GM21786 (cell line): ENCODE measurements around the gene OR4D2.

ENCODE experiments used
- ATAC-seq: cut with Tn5 transposase; IDR thresholded peaks from one replicate; pipeline ENCODE4 v1.9.1; 2021; ENCODE audit not compliant: unreplicated experiment

OR4D2 gene

GRCh38 chr17:58172369-58173071 lies 5.7 kb downstream of the OR4D2 start:
- ATAC-seq, result no peak

DNA sequence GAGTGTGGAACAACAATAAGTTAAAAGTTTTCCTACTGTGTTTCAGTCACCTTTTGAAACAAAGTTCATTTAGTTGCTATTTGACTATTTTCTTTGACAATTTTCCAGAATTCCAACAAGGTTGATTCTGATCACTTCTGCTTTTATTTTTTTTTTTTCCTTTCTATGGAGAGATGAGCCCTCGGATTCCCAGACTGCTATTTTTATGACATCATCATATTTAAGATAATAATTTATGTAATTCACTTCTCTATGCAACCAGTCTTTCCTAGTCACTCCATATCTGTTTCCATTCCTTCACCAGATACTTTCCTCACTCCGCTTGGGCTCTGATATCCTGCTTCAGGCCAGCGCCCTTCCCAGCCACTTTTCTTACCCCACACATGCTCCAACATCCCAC lies 8.1 kb downstream of the OR4D2 start:
- no peak for ATAC-seq

GRCh38 chr17:58176200-58176599 lies 9.4 kb downstream of the OR4D2 start:
- no peak for ATAC-seq

DNA sequence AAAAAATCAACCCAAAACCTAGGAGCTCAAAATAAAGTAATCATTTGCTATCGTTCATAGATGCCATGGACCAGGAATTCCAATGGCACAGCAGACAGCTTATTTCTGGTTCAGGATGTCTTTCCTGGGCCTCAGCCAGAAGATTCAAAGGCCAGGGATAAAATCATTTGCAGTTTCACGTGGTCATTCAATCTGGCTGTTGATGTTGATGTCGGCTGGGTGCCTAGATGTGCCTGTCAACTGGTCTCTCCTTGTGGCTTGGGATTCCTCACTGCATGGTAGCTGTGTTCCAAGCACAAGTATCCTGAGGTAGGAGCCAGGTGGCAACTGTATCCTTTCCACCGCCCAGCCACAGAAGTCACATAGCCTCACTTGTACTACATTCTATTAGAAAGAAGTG lies 15.0 kb downstream of the OR4D2 start:
- ATAC-seq, result no peak

GRCh38 chr17:58183514-58183913 lies 16.7 kb downstream of the OR4D2 start:
- ATAC-seq, result no peak

DNA sequence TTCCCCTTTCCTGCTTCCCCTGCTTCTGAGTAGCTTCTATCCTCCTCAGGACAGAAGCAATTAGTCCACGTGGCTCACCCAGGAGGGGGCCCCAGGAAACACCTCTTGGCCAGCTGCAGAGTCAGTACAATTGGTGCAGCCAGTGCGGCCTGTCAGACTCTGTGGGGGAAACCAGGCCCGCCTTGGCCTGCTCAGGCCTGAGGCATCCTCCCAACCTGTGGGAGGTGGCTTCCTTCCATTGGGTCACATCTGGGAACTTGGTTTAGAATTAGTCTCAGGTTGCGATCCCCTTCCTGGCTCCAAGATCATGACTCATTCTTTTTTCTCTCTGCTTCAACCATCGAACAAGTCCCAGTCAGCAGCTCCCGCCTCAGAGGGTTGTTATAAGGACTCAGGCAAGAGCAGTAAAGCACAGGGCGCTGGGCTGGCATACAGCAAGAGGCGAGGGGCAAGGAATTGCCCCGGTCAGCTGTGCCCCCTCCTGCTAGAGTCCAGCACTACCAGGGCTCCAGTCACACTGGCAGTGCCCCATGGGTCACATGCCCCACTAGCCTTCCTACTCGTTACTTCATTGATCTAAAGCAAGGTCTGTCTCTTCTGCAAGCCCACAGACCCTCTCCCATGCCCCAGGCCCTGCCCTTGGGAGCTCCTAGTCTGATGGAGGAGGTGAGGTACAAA lies 17.7 kb downstream of the OR4D2 start:
- ATAC-seq, result no peak

- ATAC-seq, result no peak
Measured at GRCh38 chr17:58184986-58185761, 18.4 kb downstream of the OR4D2 start.

GRCh38 chr17:58186591-58186990 lies 19.8 kb downstream of the OR4D2 start:
- ATAC-seq, result no peak

DNA sequence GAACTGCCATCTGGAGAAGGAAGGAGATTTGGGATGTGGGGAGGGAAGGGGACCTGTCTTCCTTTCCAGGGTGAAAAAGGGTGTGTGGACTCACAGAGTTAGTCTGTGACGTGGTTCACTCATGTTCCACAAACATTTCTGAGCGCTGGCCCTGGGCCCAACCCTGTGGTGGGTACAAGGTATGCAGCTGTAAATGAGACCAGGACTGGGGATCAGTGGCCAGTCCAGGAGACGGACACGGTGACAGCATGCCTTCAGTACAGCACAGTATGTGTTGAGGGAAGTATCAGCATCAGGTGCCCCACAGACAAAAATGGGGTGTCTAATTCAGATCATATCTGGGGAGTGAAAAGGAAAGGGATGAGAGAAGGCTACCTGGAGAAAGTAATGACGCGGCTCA lies 20.3 kb downstream of the OR4D2 start:
- no peak for ATAC-seq

- no peak for ATAC-seq
Measured at GRCh38 chr17:58187675-58188074, 20.9 kb downstream of the OR4D2 start.

GRCh38 chr17:58189436-58190146 lies 22.8 kb downstream of the OR4D2 start:
- ATAC-seq, result no peak

DNA sequence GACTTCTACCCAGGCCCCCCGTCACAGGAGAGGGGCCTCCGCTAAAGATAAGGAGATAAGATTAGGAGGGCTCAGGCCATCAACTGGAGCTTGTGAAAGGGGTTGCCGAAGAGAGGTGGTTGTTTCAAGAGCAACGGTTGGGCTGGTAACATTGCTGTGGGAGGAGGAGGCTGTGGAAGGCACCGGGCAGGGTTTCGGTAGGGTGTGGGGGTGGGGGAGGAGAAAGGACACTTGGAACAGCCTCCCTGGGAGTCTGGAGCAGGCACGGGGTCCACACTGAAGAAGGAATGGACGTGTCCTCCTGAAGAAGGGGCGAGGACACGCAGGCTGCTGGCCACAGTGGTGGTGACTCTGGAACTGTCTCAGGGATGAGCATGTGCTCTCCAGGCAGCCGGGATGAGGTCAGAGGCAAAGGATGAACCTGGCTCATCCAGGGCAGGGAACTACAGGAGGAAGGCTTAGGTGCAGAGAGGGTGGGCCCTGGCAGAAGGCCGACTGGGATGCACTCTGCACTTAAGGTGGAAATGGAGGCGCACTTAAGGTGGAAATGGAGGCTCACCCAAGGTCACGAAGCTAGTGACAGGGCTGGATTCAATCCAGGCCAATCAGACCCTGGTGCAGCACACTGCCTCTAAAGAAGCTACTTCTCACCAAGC lies 24.6 kb downstream of the OR4D2 start:
- ATAC-seq, result no peak

GRCh38 chr17:58192612-58193011 lies 25.8 kb downstream of the OR4D2 start, which contains the start of gene EPX:
Gene EPX, plus strand, starts transcription at chr17:58192726. Its CDS starts 121 bp downstream, at chr17:58192847.
- no peak for ATAC-seq

DNA sequence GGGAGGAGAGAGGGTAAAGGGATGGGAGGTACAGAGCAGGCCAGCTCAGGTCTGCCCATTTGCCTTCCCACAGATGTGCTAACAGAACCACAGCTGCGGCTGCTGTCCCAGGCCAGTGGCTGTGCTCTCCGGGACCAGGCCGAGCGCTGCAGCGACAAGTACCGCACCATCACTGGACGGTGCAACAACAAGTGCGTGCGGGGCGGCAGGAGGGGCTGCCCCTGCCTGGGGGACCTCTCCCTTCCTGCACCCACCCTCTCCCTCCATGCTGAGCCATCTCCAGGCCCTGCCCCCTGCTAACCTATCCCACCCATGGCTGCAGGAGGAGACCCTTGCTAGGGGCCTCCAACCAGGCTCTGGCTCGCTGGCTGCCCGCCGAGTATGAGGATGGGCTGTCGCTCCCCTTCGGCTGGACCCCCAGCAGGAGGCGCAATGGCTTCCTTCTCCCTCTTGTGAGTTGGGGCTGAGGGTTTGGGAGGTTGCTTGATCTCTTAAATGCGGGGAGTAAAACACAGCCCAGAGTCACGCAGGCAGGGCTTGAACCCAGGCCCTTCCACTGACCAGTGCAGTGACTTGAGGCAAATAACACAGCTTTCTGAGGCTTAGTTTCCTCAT lies 27.0 kb downstream of the OR4D2 start:
- no peak for ATAC-seq

DNA sequence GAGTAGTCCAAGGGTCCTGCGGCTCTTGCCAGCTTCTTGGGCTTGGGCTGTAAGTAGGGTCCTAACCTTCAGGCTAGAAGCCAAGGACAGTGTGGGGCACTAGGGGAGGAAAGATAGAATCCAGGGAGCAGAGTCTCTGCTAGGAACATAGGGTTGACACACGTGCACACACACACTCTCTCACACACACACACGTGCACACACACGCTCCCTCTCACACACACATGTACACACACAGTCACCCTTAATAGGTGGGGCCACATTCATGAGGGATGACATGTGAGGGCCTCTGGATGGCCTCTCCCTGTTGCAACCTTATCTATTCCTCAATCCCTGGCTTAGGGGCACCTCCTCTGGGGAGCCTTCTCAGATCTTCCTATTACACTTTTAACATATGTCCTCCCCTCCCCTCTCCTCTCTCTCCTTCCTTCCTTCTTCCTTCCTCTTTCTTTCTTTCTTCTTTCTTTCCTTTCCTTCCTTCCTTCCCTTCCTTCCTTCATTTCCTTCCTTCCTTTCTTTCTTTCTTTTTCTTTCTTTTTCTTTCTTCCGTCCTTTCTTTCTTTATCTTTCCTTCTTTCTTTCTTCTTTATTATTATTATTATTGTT lies 28.8 kb downstream of the OR4D2 start:
- no peak for ATAC-seq

DNA sequence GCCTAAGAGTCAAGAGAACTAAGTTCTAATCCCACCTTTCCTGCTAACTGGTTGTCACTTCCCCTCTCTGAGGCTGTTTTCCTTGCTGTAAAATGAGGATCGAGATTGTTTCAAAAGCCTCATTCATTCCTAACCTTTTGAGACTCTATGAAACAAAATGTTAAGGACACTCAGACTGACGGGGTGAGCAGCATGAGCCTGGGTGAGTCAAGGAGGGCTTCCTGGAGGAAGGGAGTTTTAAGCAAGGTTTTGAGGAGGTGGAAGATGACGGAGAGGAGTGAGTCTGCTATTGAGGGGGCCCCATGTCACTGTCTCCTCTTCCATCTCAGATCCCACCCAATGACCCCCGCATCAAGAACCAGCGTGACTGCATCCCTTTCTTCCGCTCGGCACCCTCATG lies 29.8 kb downstream of the OR4D2 start:
- no peak for ATAC-seq

GRCh38 chr17:58200024-58200633 lies 33.3 kb downstream of the OR4D2 start:
- ATAC-seq, result no peak

DNA sequence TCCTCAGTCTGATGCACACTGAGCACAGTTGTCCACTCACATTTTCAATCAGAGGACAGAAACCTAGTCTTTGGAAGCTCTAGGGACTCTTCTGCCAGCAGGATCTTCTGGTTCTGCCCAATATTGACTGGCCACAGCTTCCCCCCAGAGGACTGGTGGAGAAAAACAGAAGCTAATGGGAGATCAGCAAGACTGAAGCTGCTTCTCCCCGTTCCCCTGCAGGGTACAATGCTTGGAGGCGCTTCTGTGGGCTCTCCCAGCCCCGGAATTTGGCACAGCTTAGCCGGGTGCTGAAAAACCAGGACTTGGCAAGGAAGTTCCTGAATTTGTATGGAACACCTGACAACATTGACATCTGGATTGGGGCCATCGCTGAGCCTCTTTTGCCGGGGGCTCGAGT lies 36.1 kb downstream of the OR4D2 start:
- ATAC-seq, result no peak

DNA sequence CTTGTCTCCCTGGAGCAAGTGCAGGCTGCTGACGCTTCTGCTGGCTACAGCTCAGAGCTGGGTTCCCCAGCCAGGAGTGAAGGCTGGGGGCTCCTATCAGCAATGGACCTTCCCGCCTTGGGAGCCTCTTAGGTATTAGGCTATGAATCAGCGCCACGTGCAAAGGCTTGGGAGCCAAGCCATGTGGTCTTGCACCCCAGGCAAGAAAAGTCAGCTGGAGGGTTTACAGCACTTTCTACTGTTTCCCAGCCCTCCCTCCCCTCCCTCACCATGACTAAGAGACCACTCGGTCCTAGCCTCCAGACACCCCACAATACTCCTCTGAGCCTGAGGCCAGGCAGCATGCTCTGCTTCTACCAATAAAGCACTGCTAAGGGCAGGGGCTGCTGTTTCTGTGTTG lies 38.0 kb downstream of the OR4D2 start:
- no peak for ATAC-seq

- ATAC-seq, result no peak
Measured at GRCh38 chr17:58205936-58206335, 39.2 kb downstream of the OR4D2 start.
